Central memory CD8-positive, alpha-beta T cell (primary cell): ENCODE data around the gene BST1.

ENCODE experiments used
- ATAC-seq: fragments of 150-1000 bp; cut with Tn5 transposase; replicated peaks from 2 replicates; pipeline ENCODE4 v1.10.0; 2022; ENCODE audit warnings: mild to moderate bottlenecking, moderate FRiP score, moderate number of reproducible peaks; ENCODE audit not compliant: poor library complexity, severe bottlenecking; ENCODE audit errors: extremely low read depth
- DNase-seq, 2 donors: peaks; one replicate each; pipeline ENCODE4 v3.0.0; 2021; ENCODE audit warnings: low spot score in 2 of 2
- H3K27ac Mint-ChIP-seq: one replicate; pipeline ENCODE4 v1.8.0; 2022; ENCODE audit warnings: low read depth, mild to moderate bottlenecking, moderate library complexity, mixed read lengths
- H3K27me3 Mint-ChIP-seq: one replicate; pipeline ENCODE4 v1.8.0; 2022; ENCODE audit warnings: mixed read lengths
- H3K36me3 Mint-ChIP-seq: one replicate; pipeline ENCODE4 v1.8.0; 2022; ENCODE audit warnings: mild to moderate bottlenecking, moderate library complexity, mixed read lengths; ENCODE audit not compliant: insufficient read depth
- H3K4me1 Mint-ChIP-seq: one replicate; pipeline ENCODE4 v1.8.0; 2022; ENCODE audit warnings: mixed read lengths
- H3K4me3 Mint-ChIP-seq: one replicate; pipeline ENCODE4 v1.8.0; 2022; ENCODE audit warnings: mild to moderate bottlenecking, moderate library complexity, mixed read lengths
- H3K9me3 Mint-ChIP-seq: one replicate; pipeline ENCODE4 v1.8.0; 2022; ENCODE audit warnings: mixed read lengths

Gene BST1

GRCh38 chr4:15682242-15683142 lies 20.4 kb upstream of the BST1 start:
- peak overlapping the region; percentile 99 for H3K27ac Mint-ChIP-seq
- no peak for DNase-seq
- no peaks in the 10 kb centered on the region for H3K27me3 Mint-ChIP-seq

GRCh38 chr4:15683143-15683495 lies 19.7 kb upstream of the BST1 start:
- Mint-ChIP-seq H3K9me3 (no peaks in the 10 kb centered on the region), H3K27ac (no peak overlapping the region), H3K4me3 (peak overlapping the region; percentile 95), H3K4me1 (peaks cover 42% of the 10 kb centered on the region), H3K27me3 (no peaks in the 10 kb centered on the region), H3K36me3 (peaks cover 32% of the 10 kb centered on the region)
- DNase-seq (no peak), ATAC-seq (no peak)

More at GRCh38 chr4:15682242-15683142, 20.4 kb upstream of the BST1 start:
- Mint-ChIP-seq H3K4me3 (peak overlapping the region; percentile 95), H3K4me1 (peaks cover 42% of the 10 kb centered on the region), H3K9me3 (no peaks in the 10 kb centered on the region), H3K36me3 (peaks cover 28% of the 10 kb centered on the region)
- ATAC-seq, result no peak

GRCh38 chr4:15684498-15684897 lies 18.4 kb upstream of the BST1 start:
- no peak for DNase-seq
- no peak for ATAC-seq
- peaks cover 42% of the 10 kb centered on the region for H3K4me1 Mint-ChIP-seq
- H3K27me3 Mint-ChIP-seq, result no peaks in the 10 kb centered on the region
- peaks cover 34% of the 10 kb centered on the region for H3K36me3 Mint-ChIP-seq
- H3K4me3 Mint-ChIP-seq, result no peak overlapping the region
- no peak overlapping the region for H3K27ac Mint-ChIP-seq
- no peaks in the 10 kb centered on the region for H3K9me3 Mint-ChIP-seq

- peaks cover 22% of the 10 kb centered on the region for H3K4me1 Mint-ChIP-seq
These were observed 14.8 kb upstream of the BST1 start for GRCh38 chr4:15688051-15688450.

GRCh38 chr4:15689540-15689939 lies 13.3 kb upstream of the BST1 start:
- peaks cover 9% of the 10 kb centered on the region for H3K4me1 Mint-ChIP-seq
- peaks cover 21% of the 10 kb centered on the region for H3K36me3 Mint-ChIP-seq
- no peaks in the 10 kb centered on the region for H3K9me3 Mint-ChIP-seq
- H3K27ac Mint-ChIP-seq, result no peak overlapping the region
- DNase-seq (no peak), ATAC-seq (no peak)
- H3K4me3 Mint-ChIP-seq, result no peak overlapping the region
- H3K27me3 Mint-ChIP-seq, result no peaks in the 10 kb centered on the region

More at GRCh38 chr4:15688051-15688450, 14.8 kb upstream of the BST1 start:
- DNase-seq, result no peak
- peaks cover 21% of the 10 kb centered on the region for H3K36me3 Mint-ChIP-seq
- no peak overlapping the region for H3K4me3 Mint-ChIP-seq
- no peaks in the 10 kb centered on the region for H3K9me3 Mint-ChIP-seq
- ATAC-seq, result no peak
- H3K27ac Mint-ChIP-seq, result no peak overlapping the region
- H3K27me3 Mint-ChIP-seq, result no peaks in the 10 kb centered on the region

- no peaks in the 10 kb centered on the region for H3K27me3 Mint-ChIP-seq
- H3K9me3 Mint-ChIP-seq, result no peaks in the 10 kb centered on the region
- no peak for ATAC-seq
- peaks cover 21% of the 10 kb centered on the region for H3K36me3 Mint-ChIP-seq
- H3K27ac Mint-ChIP-seq, result no peak overlapping the region
- peaks cover 3% of the 10 kb centered on the region for H3K4me1 Mint-ChIP-seq
- H3K4me3 Mint-ChIP-seq, result no peak overlapping the region
- no peak for DNase-seq
These were observed 12.7 kb upstream of the BST1 start for GRCh38 chr4:15690020-15690809.

- no peak overlapping the region for H3K4me3 Mint-ChIP-seq
- H3K27ac Mint-ChIP-seq, result no peak overlapping the region
- no peaks in the 10 kb centered on the region for H3K4me1 Mint-ChIP-seq
- H3K36me3 Mint-ChIP-seq, result peaks cover 15% of the 10 kb centered on the region
- no peaks in the 10 kb centered on the region for H3K9me3 Mint-ChIP-seq
- ATAC-seq (no peak), DNase-seq (no peak)
- peaks cover under 1% of the 10 kb centered on the region for H3K27me3 Mint-ChIP-seq
These were observed 11.3 kb upstream of the BST1 start for GRCh38 chr4:15691346-15692135.

GRCh38 chr4:15692602-15693001 lies 10.3 kb upstream of the BST1 start:
- H3K36me3 Mint-ChIP-seq, result peaks cover 6% of the 10 kb centered on the region
- no peak overlapping the region for H3K27ac Mint-ChIP-seq
- no peak for ATAC-seq
- peaks cover 6% of the 10 kb centered on the region for H3K4me1 Mint-ChIP-seq
- DNase-seq, result no peak
- H3K9me3 Mint-ChIP-seq, result no peaks in the 10 kb centered on the region
- H3K27me3 Mint-ChIP-seq, result peaks cover 11% of the 10 kb centered on the region
- no peak overlapping the region for H3K4me3 Mint-ChIP-seq

- no peak for ATAC-seq
- H3K9me3 Mint-ChIP-seq, result no peaks in the 10 kb centered on the region
- no peak overlapping the region for H3K4me3 Mint-ChIP-seq
- peaks cover 2% of the 10 kb centered on the region for H3K36me3 Mint-ChIP-seq
- H3K4me1 Mint-ChIP-seq, result peaks cover 6% of the 10 kb centered on the region
- H3K27ac Mint-ChIP-seq, result no peak overlapping the region
- peaks cover 27% of the 10 kb centered on the region for H3K27me3 Mint-ChIP-seq
- no peak for DNase-seq
These were observed 8.4 kb upstream of the BST1 start for GRCh38 chr4:15694431-15694830.

GRCh38 chr4:15695240-15695699 lies 7.6 kb upstream of the BST1 start:
- Mint-ChIP-seq H3K4me1 (peaks cover 6% of the 10 kb centered on the region), H3K36me3 (peaks cover under 1% of the 10 kb centered on the region), H3K27me3 (peaks cover 35% of the 10 kb centered on the region), H3K27ac (no peak overlapping the region), H3K4me3 (no peak overlapping the region), H3K9me3 (no peaks in the 10 kb centered on the region)
- DNase-seq (no peak), ATAC-seq (no peak)

GRCh38 chr4:15695729-15696128 lies 7.1 kb upstream of the BST1 start:
- no peaks in the 10 kb centered on the region for H3K36me3 Mint-ChIP-seq
- ATAC-seq (no peak), DNase-seq (no peak)
- peaks cover 6% of the 10 kb centered on the region for H3K4me1 Mint-ChIP-seq
- peaks cover 38% of the 10 kb centered on the region for H3K27me3 Mint-ChIP-seq
- H3K4me3 Mint-ChIP-seq, result no peak overlapping the region
- H3K27ac Mint-ChIP-seq, result no peak overlapping the region
- no peaks in the 10 kb centered on the region for H3K9me3 Mint-ChIP-seq

- Mint-ChIP-seq H3K9me3 (no peaks in the 10 kb centered on the region), H3K27me3 (peaks cover 38% of the 10 kb centered on the region), H3K4me3 (no peak overlapping the region), H3K27ac (peak overlapping the region; percentile 20), H3K36me3 (no peaks in the 10 kb centered on the region), H3K4me1 (peaks cover 6% of the 10 kb centered on the region)
- DNase-seq, result no peak
- no peak for ATAC-seq
These were observed 6.0 kb upstream of the BST1 start for GRCh38 chr4:15696866-15697265.
